ENCODE results near the gene CAMTA1.

The CAMTA1 gene

DNA sequence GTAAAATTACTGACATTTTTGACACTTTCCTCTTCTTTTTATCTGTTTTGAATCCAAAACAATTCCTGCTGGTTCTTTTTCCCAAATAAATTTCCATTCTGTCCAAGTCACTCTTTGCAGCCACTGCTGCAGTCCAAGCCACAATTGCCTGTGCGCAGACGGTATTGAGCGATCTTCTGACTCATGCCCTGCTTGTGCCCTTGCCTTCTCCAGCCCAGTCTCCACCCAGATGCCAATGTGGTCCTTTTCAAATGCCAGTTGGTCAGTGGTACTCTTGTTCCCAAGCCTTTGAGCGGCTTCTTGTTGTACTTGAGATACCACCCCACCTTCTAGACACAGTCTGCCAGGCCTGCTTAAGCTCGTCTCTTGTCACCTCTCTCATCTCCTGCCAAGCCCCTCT, 78.9 kb downstream of the CAMTA1 start:
- peak overlapping the region; percentile 9 for H3K18ac ChIP-seq (ENCODE audit: low read length)
- no peak overlapping the region for H2AK5ac ChIP-seq (ENCODE audit: low read length)
- peaks cover 7% of the 10 kb centered on the region in 2 experiments for H3K4me1 ChIP-seq (ENCODE audit: control insufficient read depth in 1 of 2, insufficient read depth in 2 of 2, low read length in 2 of 2)
- H2BK120ac ChIP-seq (ENCODE audit: insufficient read depth, low read length, poor library complexity) = no peak overlapping the region
- H3K9me3 ChIP-seq (ENCODE audit: insufficient read depth, low read depth, low read length) = no peaks in the 10 kb centered on the region
- H4K91ac ChIP-seq (ENCODE audit: low read depth, low read length) = peak overlapping the region; percentile 50
- no peak overlapping the region for H3K4me2 ChIP-seq (ENCODE audit: low read length)
- no CpG with 5 or more reads among the region's 5 CpGs for WGBS (ENCODE audit: extremely low coverage, insufficient coverage, insufficient read length)
- H3K79me1 ChIP-seq (ENCODE audit: low read length) = no peaks in the 10 kb centered on the region
- no peak overlapping the region for H4K8ac ChIP-seq (ENCODE audit: low read depth, low read length)
- H4K12ac ChIP-seq (ENCODE audit: low read depth, low read length) = no peak overlapping the region
- peaks cover 2 to 3% of the 10 kb centered on the region in 2 experiments for H3K36me3 ChIP-seq (ENCODE audit: control insufficient read depth in 1 of 2, insufficient read depth in 2 of 2, low read length in 2 of 2)
- no peak overlapping the region for H3K4ac ChIP-seq (ENCODE audit: low read depth, low read length)
- H2BK12ac ChIP-seq (ENCODE audit: low read length) = peak overlapping the region; percentile 63
- H3K4me3 ChIP-seq (ENCODE audit: low read depth, low read length) = no peak overlapping the region
- H2BK5ac ChIP-seq (ENCODE audit: low read depth, low read length, poor library complexity) = no peak overlapping the region
- H3K9ac ChIP-seq (ENCODE audit: low read length) = no peak overlapping the region
- no peak for DNase-seq
- H3K27ac ChIP-seq (ENCODE audit: low read depth, low read length) = no peak overlapping the region
- H2AFZ ChIP-seq (ENCODE audit: insufficient read depth, low read length, poor library complexity) = no peak overlapping the region
- H3K27me3 ChIP-seq (ENCODE audit: insufficient read depth, low read length) = no peaks in the 10 kb centered on the region
- peaks cover 3% of the 10 kb centered on the region for H3K79me2 ChIP-seq (ENCODE audit: control insufficient read depth, insufficient read depth, low read length, poor library complexity)
- no peak overlapping the region for H3K14ac ChIP-seq (ENCODE audit: low read length)
- H3K23ac ChIP-seq (ENCODE audit: low read length) = no peak overlapping the region

DNA sequence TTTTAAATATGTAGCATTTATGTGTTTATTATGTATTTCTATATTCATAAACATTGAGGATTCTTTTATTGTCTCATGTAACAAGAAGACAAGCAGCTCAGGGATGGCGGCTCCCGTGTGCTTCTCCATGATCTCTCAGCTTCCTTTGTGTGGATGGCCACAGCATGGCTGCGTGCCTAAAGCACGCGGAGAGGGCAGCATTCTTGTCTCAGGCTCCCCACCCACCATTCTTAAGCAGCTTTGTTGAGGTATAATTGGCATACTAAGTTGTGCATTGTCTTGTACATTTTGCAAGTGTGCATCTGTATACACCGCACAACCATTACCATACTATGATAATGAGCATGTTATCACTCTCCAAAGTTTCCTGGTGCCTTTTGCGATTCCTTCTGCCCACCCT, 81.6 kb downstream of the CAMTA1 start:
- H3K14ac ChIP-seq (ENCODE audit: low read length) = no peak overlapping the region
- H3K27ac ChIP-seq (ENCODE audit: low read depth, low read length) = no peak overlapping the region
- H3K4ac ChIP-seq (ENCODE audit: low read depth, low read length) = peak overlapping the region; percentile 27
- H2AFZ ChIP-seq (ENCODE audit: insufficient read depth, low read length, poor library complexity) = no peak overlapping the region
- no peak overlapping the region for H2BK120ac ChIP-seq (ENCODE audit: insufficient read depth, low read length, poor library complexity)
- no peak for DNase-seq
- peak overlapping the region; percentile 64 for H3K18ac ChIP-seq (ENCODE audit: low read length)
- no peak overlapping the region for H2BK5ac ChIP-seq (ENCODE audit: low read depth, low read length, poor library complexity)
- no peak overlapping the region for H4K8ac ChIP-seq (ENCODE audit: low read depth, low read length)
- no peak overlapping the region for H4K91ac ChIP-seq (ENCODE audit: low read depth, low read length)
- H3K4me2 ChIP-seq (ENCODE audit: low read length) = no peak overlapping the region
- no peaks in the 10 kb centered on the region for H3K9me3 ChIP-seq (ENCODE audit: insufficient read depth, low read depth, low read length)
- no peak overlapping the region for H4K12ac ChIP-seq (ENCODE audit: low read depth, low read length)
- WGBS (ENCODE audit: extremely low coverage, insufficient coverage, insufficient read length) = no CpG with 5 or more reads among the region's 7 CpGs
- peaks cover 2 to 3% of the 10 kb centered on the region in 2 experiments for H3K36me3 ChIP-seq (ENCODE audit: control insufficient read depth in 1 of 2, insufficient read depth in 2 of 2, low read length in 2 of 2)
- H3K9ac ChIP-seq (ENCODE audit: low read length) = no peak overlapping the region
- no peak overlapping the region for H3K4me3 ChIP-seq (ENCODE audit: low read depth, low read length)
- no peak overlapping the region for H3K23ac ChIP-seq (ENCODE audit: low read length)
- peaks cover 3% of the 10 kb centered on the region for H3K79me2 ChIP-seq (ENCODE audit: control insufficient read depth, insufficient read depth, low read length, poor library complexity)
- H2BK12ac ChIP-seq (ENCODE audit: low read length) = no peak overlapping the region
- H3K4me1 ChIP-seq (ENCODE audit: control insufficient read depth in 1 of 2, insufficient read depth in 2 of 2, low read length in 2 of 2) = peaks cover 4 to 9% of the 10 kb centered on the region in 2 experiments
- H2AK5ac ChIP-seq (ENCODE audit: low read length) = peak overlapping the region; percentile 84
- no peaks in the 10 kb centered on the region for H3K79me1 ChIP-seq (ENCODE audit: low read length)
- H3K27me3 ChIP-seq (ENCODE audit: insufficient read depth, low read length) = no peaks in the 10 kb centered on the region

DNA sequence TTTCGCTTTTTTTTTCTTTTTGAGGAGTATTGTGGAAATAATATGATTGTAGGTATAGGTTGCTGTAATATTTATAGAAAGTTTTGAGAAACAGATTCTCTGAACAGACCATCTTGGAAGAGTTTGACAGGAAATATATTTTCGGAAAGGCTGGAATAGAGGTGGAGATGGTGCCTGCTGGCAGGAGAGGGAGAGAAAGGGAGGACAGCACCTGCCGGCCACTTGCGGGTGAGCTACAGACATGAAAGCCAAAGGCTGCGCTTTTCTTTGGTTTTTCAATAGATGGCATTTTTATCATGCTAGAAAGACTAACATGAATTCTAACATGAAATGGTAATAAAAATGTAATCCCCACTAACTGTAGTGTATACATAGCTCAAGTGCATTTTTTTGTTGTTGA, 82.1 kb downstream of the CAMTA1 start:
- Histone ChIP-seq H3K27me3 (ENCODE audit: insufficient read depth, low read length) (no peaks in the 10 kb centered on the region), H2BK5ac (ENCODE audit: low read depth, low read length, poor library complexity) (no peak overlapping the region), H3K14ac (ENCODE audit: low read length) (no peak overlapping the region), H4K8ac (ENCODE audit: low read depth, low read length) (no peak overlapping the region), H3K18ac (ENCODE audit: low read length) (no peak overlapping the region), H4K91ac (ENCODE audit: low read depth, low read length) (no peak overlapping the region), H3K79me2 (ENCODE audit: control insufficient read depth, insufficient read depth, low read length, poor library complexity) (peaks cover 3% of the 10 kb centered on the region), H3K4ac (ENCODE audit: low read depth, low read length) (peak overlapping the region; percentile 35), H3K36me3 (ENCODE audit: control insufficient read depth in 1 of 2, insufficient read depth in 2 of 2, low read length in 2 of 2) (peaks cover 2 to 3% of the 10 kb centered on the region in 2 experiments), H3K23ac (ENCODE audit: low read length) (no peak overlapping the region), H4K12ac (ENCODE audit: low read depth, low read length) (no peak overlapping the region), H3K9me3 (ENCODE audit: insufficient read depth, low read depth, low read length) (no peaks in the 10 kb centered on the region), H2BK12ac (ENCODE audit: low read length) (no peak overlapping the region), H3K4me1 (ENCODE audit: control insufficient read depth in 1 of 2, insufficient read depth in 2 of 2, low read length in 2 of 2) (peaks cover 4 to 9% of the 10 kb centered on the region in 2 experiments), H3K4me3 (ENCODE audit: low read depth, low read length) (no peak overlapping the region), H3K4me2 (ENCODE audit: low read length) (no peak overlapping the region), H2AFZ (ENCODE audit: insufficient read depth, low read length, poor library complexity) (no peak overlapping the region), H3K27ac (ENCODE audit: low read depth, low read length) (no peak overlapping the region), H3K9ac (ENCODE audit: low read length) (no peak overlapping the region), H2BK120ac (ENCODE audit: insufficient read depth, low read length, poor library complexity) (no peak overlapping the region), H2AK5ac (ENCODE audit: low read length) (no peak overlapping the region), H3K79me1 (ENCODE audit: low read length) (no peaks in the 10 kb centered on the region)
- WGBS (ENCODE audit: extremely low coverage, insufficient coverage, insufficient read length) = no CpG with 5 or more reads among the region's 5 CpGs
- DNase-seq = peak in 1 of 2 donors; percentile 36

DNA sequence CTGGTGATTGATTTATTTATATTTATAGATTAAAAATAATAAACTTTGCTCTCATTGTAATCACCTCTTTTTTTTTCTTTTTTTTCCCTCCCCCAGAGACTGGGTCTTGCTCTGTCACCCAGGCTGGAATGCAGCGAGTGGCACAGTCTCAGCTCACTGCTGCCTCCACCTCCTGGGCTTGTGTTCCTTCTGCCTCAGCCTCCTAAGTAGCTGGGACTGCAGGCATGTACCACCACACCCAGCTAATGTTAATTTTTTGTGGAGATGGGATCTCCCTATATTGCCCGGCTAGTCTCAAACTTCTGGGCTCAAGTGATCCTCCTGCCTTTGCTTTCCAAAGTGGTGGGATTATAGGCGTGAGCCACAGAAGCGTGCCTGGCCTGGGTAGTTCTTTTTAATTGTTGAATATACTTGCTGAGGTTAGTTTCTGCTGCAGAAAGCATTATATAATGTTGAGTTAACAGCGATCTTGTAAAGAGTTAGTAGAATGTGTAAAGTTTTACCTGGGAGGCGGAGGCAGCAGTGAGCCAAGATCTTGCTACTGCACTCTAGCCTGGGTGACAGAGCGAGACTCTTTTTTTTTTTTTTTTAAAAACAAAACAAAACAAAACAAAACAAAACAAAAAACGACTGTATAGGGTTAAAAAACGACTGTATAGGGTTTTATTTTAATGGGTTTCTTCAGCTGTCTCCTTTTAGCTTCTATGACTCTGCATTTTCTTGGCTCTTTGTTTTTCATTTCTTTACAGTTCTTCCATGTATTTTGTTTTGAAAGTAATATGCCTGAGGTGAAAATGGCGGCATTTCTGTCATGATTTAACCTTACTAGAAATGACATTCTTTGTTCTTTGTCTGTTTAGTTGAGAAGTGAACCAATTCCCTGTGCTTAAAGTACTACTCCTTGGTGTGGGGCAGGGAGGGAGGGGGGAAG, 82.7 kb downstream of the CAMTA1 start:
- no peak overlapping the region for H2AFZ ChIP-seq (ENCODE audit: insufficient read depth, low read length, poor library complexity)
- no peaks in the 10 kb centered on the region for H3K9me3 ChIP-seq (ENCODE audit: insufficient read depth, low read depth, low read length)
- no peak overlapping the region for H2BK12ac ChIP-seq (ENCODE audit: low read length)
- no peak overlapping the region for H4K91ac ChIP-seq (ENCODE audit: low read depth, low read length)
- no peak overlapping the region for H3K4me3 ChIP-seq (ENCODE audit: low read depth, low read length)
- no peak overlapping the region for H3K18ac ChIP-seq (ENCODE audit: low read length)
- H2AK5ac ChIP-seq (ENCODE audit: low read length) = peak overlapping the region; percentile 72
- H3K4me2 ChIP-seq (ENCODE audit: low read length) = no peak overlapping the region
- no peaks in the 10 kb centered on the region for H3K79me1 ChIP-seq (ENCODE audit: low read length)
- H3K4ac ChIP-seq (ENCODE audit: low read depth, low read length) = no peak overlapping the region
- H2BK5ac ChIP-seq (ENCODE audit: low read depth, low read length, poor library complexity) = no peak overlapping the region
- H3K79me2 ChIP-seq (ENCODE audit: control insufficient read depth, insufficient read depth, low read length, poor library complexity) = peaks cover 3% of the 10 kb centered on the region
- H3K4me1 ChIP-seq (ENCODE audit: control insufficient read depth in 1 of 2, insufficient read depth in 2 of 2, low read length in 2 of 2) = peaks cover 4 to 9% of the 10 kb centered on the region in 2 experiments
- H3K27me3 ChIP-seq (ENCODE audit: insufficient read depth, low read length) = no peaks in the 10 kb centered on the region
- H4K12ac ChIP-seq (ENCODE audit: low read depth, low read length) = peak overlapping the region; percentile 50
- no peak overlapping the region for H3K23ac ChIP-seq (ENCODE audit: low read length)
- H2BK120ac ChIP-seq (ENCODE audit: insufficient read depth, low read length, poor library complexity) = no peak overlapping the region
- H3K36me3 ChIP-seq (ENCODE audit: control insufficient read depth in 1 of 2, insufficient read depth in 2 of 2, low read length in 2 of 2) = peaks cover 2 to 3% of the 10 kb centered on the region in 2 experiments
- H3K14ac ChIP-seq (ENCODE audit: low read length) = no peak overlapping the region
- H4K8ac ChIP-seq (ENCODE audit: low read depth, low read length) = no peak overlapping the region
- H3K27ac ChIP-seq (ENCODE audit: low read depth, low read length) = no peak overlapping the region
- no peak overlapping the region for H3K9ac ChIP-seq (ENCODE audit: low read length)
- peak in 1 of 2 donors; percentile 52 for DNase-seq
- no CpG with 5 or more reads among the region's 10 CpGs for WGBS (ENCODE audit: extremely low coverage, insufficient coverage, insufficient read length)
